Astrocyte of the spinal cord (primary cell): ENCODE results near the gene CARD8.

ENCODE experiments used
- DNase-seq: peaks from one replicate; pipeline ENCODE4 v3.0.0; 2011; ENCODE audit warnings: low read depth, low spot score
- H3K4me3 ChIP-seq: 2 replicates; pipeline ENCODE4 v1.5.1; 2011; ENCODE audit warnings: low read depth, mild to moderate bottlenecking, low read length, moderate library complexity
- CTCF ChIP-seq: IDR thresholded peaks from 2 replicates; pipeline ENCODE4 v1.5.1; 2012; ENCODE audit warnings: low read depth, mild to moderate bottlenecking, low read length, inconsistent platforms
- in situ Hi-C: cut with HindIII; loops from 2 replicates; pipeline ENCODE4 v1.10.0; 2017; ENCODE audit warnings: low sequenced_read_pairs

CARD8 gene

GRCh38 chr19:48210005-48210404 is 45.7 kb downstream of the CARD8 start:
- no peak for TF ChIP-seq CTCF
- in situ Hi-C loops = no loop called here
- DNase-seq = no peak
- no peak overlapping the region for H3K4me3 ChIP-seq

- H3K4me3 ChIP-seq = no peak overlapping the region
- no peak for DNase-seq
- in situ Hi-C loops = no loop called here
- no peak for TF ChIP-seq CTCF
These were observed 49.2 kb downstream of the CARD8 start for GRCh38 chr19:48206397-48207093.

GRCh38 chr19:48203794-48204628 is 51.7 kb downstream of the CARD8 start:
- peak overlapping the region; percentile 61 for H3K4me3 ChIP-seq
- DNase-seq = peak; percentile 96
- in situ Hi-C loops = no loop called here
- TF ChIP-seq CTCF = no peak

- H3K4me3 ChIP-seq = peak overlapping the region; percentile 61
- TF ChIP-seq CTCF = no peak
- in situ Hi-C loops = no loop called here
- DNase-seq = no peak
These were observed 52.4 kb downstream of the CARD8 start for GRCh38 chr19:48203222-48203793.

- TF ChIP-seq CTCF = no peak
- no peak for DNase-seq
- no peak overlapping the region for H3K4me3 ChIP-seq
- in situ Hi-C loops = no loop called here
These were observed 58.6 kb downstream of the CARD8 start for GRCh38 chr19:48196933-48197665.

GRCh38 chr19:48196321-48196763 is 59.4 kb downstream of the CARD8 start:
- no peak overlapping the region for H3K4me3 ChIP-seq
- no peak for TF ChIP-seq CTCF
- in situ Hi-C loops = no loop called here
- no peak for DNase-seq
